LNCAP (cell line): ENCODE data around the gene CHCHD6.

Experiments used
- TF ChIP-seq, protein P1 (sequence below): fragments of 450-650 bp; IDR thresholded peaks from 2 replicates; pipeline ENCODE4 v1.5.1; 2017; ENCODE audit warnings: mild to moderate bottlenecking

CHCHD6 gene

DNA sequence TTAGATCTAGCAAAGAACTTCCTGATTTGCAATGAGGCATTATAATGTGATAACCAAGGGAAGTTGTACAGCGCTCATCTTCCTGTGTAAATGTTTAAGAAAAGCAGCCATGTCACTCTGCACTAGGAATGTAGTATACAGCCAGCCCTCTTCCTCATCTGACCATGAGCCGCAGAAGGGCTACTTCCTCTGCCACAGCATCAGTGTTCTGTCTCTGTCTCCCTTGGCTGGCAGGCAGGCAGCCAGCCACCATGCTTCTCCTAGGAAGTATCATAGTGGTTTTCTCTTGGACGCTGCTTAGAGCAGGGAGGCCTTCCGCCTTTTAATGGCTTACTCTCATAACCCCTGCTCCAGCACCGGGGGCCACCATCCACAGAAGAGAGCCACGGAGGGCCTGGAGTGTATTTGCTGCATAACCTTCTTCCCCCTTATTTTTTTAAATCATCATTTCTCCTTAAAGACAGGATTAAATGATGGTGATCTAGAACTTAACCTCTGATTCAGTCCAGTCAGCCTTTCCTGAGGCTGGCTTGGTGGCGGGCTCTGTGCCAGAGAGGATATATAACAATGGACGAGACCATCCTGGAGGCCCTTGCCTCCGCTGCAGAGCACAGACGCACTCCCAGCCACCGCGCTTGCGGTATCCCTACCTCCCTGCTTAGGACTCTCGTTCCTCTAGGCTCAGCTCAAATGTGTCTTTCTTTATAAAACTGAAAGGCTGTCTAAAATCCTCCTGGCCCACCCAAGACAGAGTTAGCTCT lies 221.6 kb downstream of the CHCHD6 start:
- TF ChIP-seq, protein P1, sequence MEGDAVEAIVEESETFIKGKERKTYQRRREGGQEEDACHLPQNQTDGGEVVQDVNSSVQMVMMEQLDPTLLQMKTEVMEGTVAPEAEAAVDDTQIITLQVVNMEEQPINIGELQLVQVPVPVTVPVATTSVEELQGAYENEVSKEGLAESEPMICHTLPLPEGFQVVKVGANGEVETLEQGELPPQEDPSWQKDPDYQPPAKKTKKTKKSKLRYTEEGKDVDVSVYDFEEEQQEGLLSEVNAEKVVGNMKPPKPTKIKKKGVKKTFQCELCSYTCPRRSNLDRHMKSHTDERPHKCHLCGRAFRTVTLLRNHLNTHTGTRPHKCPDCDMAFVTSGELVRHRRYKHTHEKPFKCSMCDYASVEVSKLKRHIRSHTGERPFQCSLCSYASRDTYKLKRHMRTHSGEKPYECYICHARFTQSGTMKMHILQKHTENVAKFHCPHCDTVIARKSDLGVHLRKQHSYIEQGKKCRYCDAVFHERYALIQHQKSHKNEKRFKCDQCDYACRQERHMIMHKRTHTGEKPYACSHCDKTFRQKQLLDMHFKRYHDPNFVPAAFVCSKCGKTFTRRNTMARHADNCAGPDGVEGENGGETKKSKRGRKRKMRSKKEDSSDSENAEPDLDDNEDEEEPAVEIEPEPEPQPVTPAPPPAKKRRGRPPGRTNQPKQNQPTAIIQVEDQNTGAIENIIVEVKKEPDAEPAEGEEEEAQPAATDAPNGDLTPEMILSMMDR = no peak

DNA sequence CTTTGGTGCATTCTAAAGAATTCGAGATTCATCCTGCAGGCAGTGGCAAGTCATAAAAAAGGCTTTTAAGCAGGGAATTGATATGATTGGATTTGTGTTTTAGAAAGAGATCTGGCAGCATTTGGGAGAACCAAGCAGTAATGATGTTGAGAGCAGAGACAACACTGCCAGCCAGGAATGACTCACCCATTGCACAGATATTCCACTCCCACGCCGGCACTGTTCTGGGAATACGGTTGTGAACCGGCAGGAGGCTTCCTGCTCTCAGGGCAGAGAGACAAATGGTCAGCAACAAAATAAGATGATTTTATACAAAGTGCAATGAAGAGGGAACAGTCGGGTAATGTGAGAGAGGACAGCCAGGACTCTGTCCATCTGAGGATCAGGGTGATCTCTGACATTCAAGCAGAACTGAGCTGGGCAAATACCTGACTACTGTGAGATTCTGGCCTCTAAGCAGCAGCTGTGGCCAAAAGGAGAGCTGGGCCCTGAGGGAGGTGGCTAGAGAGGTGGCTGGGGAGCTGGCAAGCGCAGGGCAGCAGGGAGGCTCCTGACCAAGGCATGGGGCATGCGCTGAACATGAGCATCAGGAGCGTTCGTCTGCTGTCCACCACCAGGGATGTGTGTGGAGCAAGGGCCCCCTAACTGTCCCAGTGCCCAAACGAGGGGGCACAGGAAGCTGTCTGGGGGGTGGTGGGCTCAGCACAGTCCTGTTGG lies 222.8 kb downstream of the CHCHD6 start:
- TF ChIP-seq, protein P1 = no peak

- TF ChIP-seq, protein P1 = no peak
Observed at GRCh38 chr3:126927401-126927750, 223.3 kb downstream of the CHCHD6 start.

DNA sequence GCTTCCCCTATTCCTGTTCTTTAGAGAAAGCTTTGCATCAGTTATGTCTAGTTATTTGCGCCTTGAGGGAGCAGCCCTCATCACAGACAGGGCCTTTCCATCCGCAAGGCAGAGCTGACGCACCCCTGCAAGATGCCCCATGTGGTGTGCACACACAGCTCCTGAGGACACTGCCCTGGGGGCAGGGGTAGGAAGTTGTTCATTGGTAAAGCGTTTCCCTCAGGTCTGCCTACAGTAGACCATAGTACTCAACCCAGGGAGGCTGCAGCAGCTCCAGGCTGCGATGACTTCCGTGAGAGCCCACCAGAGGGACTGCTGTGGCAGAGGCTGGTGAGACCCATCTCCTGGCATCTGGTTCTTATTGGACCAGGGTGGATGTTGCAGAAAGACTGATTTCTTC lies 223.8 kb downstream of the CHCHD6 start:
- TF ChIP-seq, protein P1 = no peak

GRCh38 chr3:126928921-126929474 lies 225.0 kb downstream of the CHCHD6 start:
- TF ChIP-seq, protein P1 = no peak

GRCh38 chr3:126930936-126931600 lies 227.0 kb downstream of the CHCHD6 start:
- TF ChIP-seq, protein P1 = no peak

GRCh38 chr3:126931806-126932187 lies 227.8 kb downstream of the CHCHD6 start:
- TF ChIP-seq, protein P1 = no peak
